HEK293 (cell line): Measurements from ENCODE around the gene WDR64.

Experiments used
- CTCF ChIA-PET: fragments of 350-600 bp; formaldehyde crosslinking; extraction: SDS; loops from one replicate; lab custom pipeline; 2021; ENCODE audit warnings: antibody characterized with exemption; lab: Yijun Ruan, JAX
- POLR2A ChIA-PET: fragments of 300-600 bp; formaldehyde crosslinking; extraction: SDS; loops from one replicate; lab custom pipeline; 2020; ENCODE audit warnings: antibody characterized with exemption, inconsistent platforms; lab: Yijun Ruan, JAX
- H3K27ac ChIP-seq: fragments of 200-500 bp; sonication (Bioruptor generic); 2 replicates; pipeline ENCODE4 v1.5.1; 2014; ENCODE audit warnings: low read depth, low read length, control low read depth, inconsistent platforms; ENCODE audit errors: extremely low read depth
- H3K36me3 ChIP-seq, 2 experiments: fragments of 200-500 bp in 1 of 2; sonication (Bioruptor generic) in 1 of 2; 1 replicate in 1 of 2; 2 replicates in 1 of 2; pipeline ENCODE4 v1.5.1; 2014 to 2017; ENCODE audit warnings: inconsistent platforms in 2 of 2, low read length in 2 of 2; ENCODE audit not compliant: control insufficient read depth in 2 of 2, insufficient read depth in 1 of 2
- H3K4me1 ChIP-seq: fragments of 200-500 bp; sonication (Bioruptor generic); 2 replicates; pipeline ENCODE4 v1.5.1; 2014; ENCODE audit warnings: mild to moderate bottlenecking, low read length, inconsistent platforms; ENCODE audit not compliant: control insufficient read depth, insufficient read depth
- H3K4me3 ChIP-seq: 2 replicates; pipeline ENCODE4 v1.5.1; 2011; ENCODE audit warnings: low read depth, mild to moderate bottlenecking, control low read depth, low read length, moderate library complexity
- H3K9me3 ChIP-seq: fragments of 200-500 bp; sonication (Bioruptor generic); 2 replicates; pipeline ENCODE4 v1.5.1; 2014; ENCODE audit warnings: low read depth, low read length, inconsistent platforms; ENCODE audit not compliant: control insufficient read depth, insufficient read depth
- HOXC10 ChIP-seq: sonication (generic); formaldehyde crosslinking; IDR thresholded peaks from 2 replicates; pipeline ENCODE4 v1.8.1; 2023; ENCODE audit warnings: mild to moderate bottlenecking, missing genetic modification reagents
- KLF7 ChIP-seq: fragments of 450-650 bp; formaldehyde crosslinking; IDR thresholded peaks from 2 replicates; pipeline ENCODE4 v1.5.1; 2016; ENCODE audit warnings: missing biosample characterization, missing genetic modification characterization, borderline replicate concordance
- MYNN ChIP-seq: fragments of 450-650 bp; formaldehyde crosslinking; IDR thresholded peaks from 2 replicates; pipeline ENCODE4 v1.5.1; 2016; ENCODE audit warnings: missing biosample characterization, missing genetic modification characterization, borderline replicate concordance
- PRDM1 ChIP-seq: fragments of 450-650 bp; formaldehyde crosslinking; IDR thresholded peaks from 2 replicates; pipeline ENCODE4; 2016; ENCODE audit warnings: missing biosample characterization, missing genetic modification characterization
- SCRT1 ChIP-seq: fragments of 450-650 bp; formaldehyde crosslinking; IDR thresholded peaks from 2 replicates; pipeline ENCODE4 v1.5.1; 2016; ENCODE audit warnings: missing biosample characterization, missing genetic modification characterization, borderline replicate concordance
- SP7 ChIP-seq: fragments of 450-650 bp; formaldehyde crosslinking; IDR thresholded peaks from 2 replicates; pipeline ENCODE4 v1.5.1; 2016; ENCODE audit warnings: missing biosample characterization, missing genetic modification characterization
- ZBTB17 ChIP-seq: fragments of 450-650 bp; formaldehyde crosslinking; IDR thresholded peaks from 2 replicates; pipeline ENCODE4 v1.5.1; 2016; ENCODE audit warnings: missing biosample characterization, missing genetic modification characterization
- ZBTB20 ChIP-seq: fragments of 450-650 bp; formaldehyde crosslinking; IDR thresholded peaks from 2 replicates; pipeline ENCODE4 v1.5.1; 2016; ENCODE audit warnings: missing biosample characterization, missing genetic modification characterization
- ZBTB21 ChIP-seq: fragments of 450-650 bp; formaldehyde crosslinking; IDR thresholded peaks from 2 replicates; pipeline ENCODE4 v1.5.1; 2017; ENCODE audit warnings: missing biosample characterization, missing genetic modification characterization
- ZBTB6 ChIP-seq: fragments of 450-650 bp; formaldehyde crosslinking; IDR thresholded peaks from 2 replicates; pipeline ENCODE4 v1.5.1; 2017; ENCODE audit warnings: missing biosample characterization, missing genetic modification characterization
- ZBTB8A ChIP-seq: fragments of 450-650 bp; formaldehyde crosslinking; IDR thresholded peaks from 2 replicates; pipeline ENCODE4 v1.5.1; 2016; ENCODE audit warnings: missing biosample characterization, missing genetic modification characterization
- ZEB2 ChIP-seq: fragments of 450-650 bp; formaldehyde crosslinking; IDR thresholded peaks from 2 replicates; pipeline ENCODE4 v1.5.1; 2016; ENCODE audit warnings: missing biosample characterization, missing genetic modification characterization
- ZNF112 ChIP-seq: fragments of 450-650 bp; formaldehyde crosslinking; IDR thresholded peaks from 2 replicates; pipeline ENCODE4 v1.5.0; 2017; ENCODE audit warnings: missing biosample characterization, missing genetic modification characterization
- ZNF121 ChIP-seq: fragments of 450-650 bp; formaldehyde crosslinking; IDR thresholded peaks from 2 replicates; pipeline ENCODE4 v1.5.1; 2016; ENCODE audit warnings: missing biosample characterization, missing genetic modification characterization
- ZNF214 ChIP-seq: fragments of 450-650 bp; formaldehyde crosslinking; IDR thresholded peaks from 2 replicates; pipeline ENCODE4 v1.5.1; 2017; ENCODE audit warnings: missing biosample characterization, mild to moderate bottlenecking, missing genetic modification characterization, borderline replicate concordance
- ZNF24 ChIP-seq: fragments of 450-650 bp; formaldehyde crosslinking; IDR thresholded peaks from 2 replicates; pipeline ENCODE4 v1.5.1; 2016; ENCODE audit warnings: missing biosample characterization, missing genetic modification characterization
- ZNF398 ChIP-seq: fragments of 450-650 bp; formaldehyde crosslinking; IDR thresholded peaks from 2 replicates; pipeline ENCODE4 v1.5.1; 2017; ENCODE audit warnings: missing biosample characterization, missing genetic modification characterization
- ZNF416 ChIP-seq: fragments of 450-650 bp; formaldehyde crosslinking; IDR thresholded peaks from 2 replicates; pipeline ENCODE4 v1.5.1; 2016; ENCODE audit warnings: missing biosample characterization, missing genetic modification characterization
- ZNF558 ChIP-seq: fragments of 450-650 bp; formaldehyde crosslinking; IDR thresholded peaks from 2 replicates; pipeline ENCODE4 v1.5.1; 2016; ENCODE audit warnings: missing biosample characterization, missing genetic modification characterization
- ZNF654 ChIP-seq: fragments of 450-650 bp; formaldehyde crosslinking; IDR thresholded peaks from 2 replicates; pipeline ENCODE4 v1.5.1; 2016; ENCODE audit warnings: low read depth, missing biosample characterization, missing genetic modification characterization
- ZNF791 ChIP-seq: fragments of 450-650 bp; formaldehyde crosslinking; IDR thresholded peaks from 2 replicates; pipeline ENCODE4 v1.5.1; 2016; ENCODE audit warnings: missing biosample characterization, missing genetic modification characterization
- ZXDB ChIP-seq: fragments of 450-650 bp; formaldehyde crosslinking; IDR thresholded peaks from 2 replicates; pipeline ENCODE4 v1.5.1; 2016; ENCODE audit warnings: missing biosample characterization, missing genetic modification characterization
- TF ChIP-seq, protein P1 (sequence below): fragments of 450-650 bp; formaldehyde crosslinking; IDR thresholded peaks from 2 replicates; pipeline ENCODE4 v1.5.1; 2016; ENCODE audit warnings: missing biosample characterization, missing genetic modification characterization
- TF ChIP-seq, protein P2 (sequence below): fragments of 450-650 bp; formaldehyde crosslinking; optimal IDR thresholded peaks from 2 replicates; pipeline ENCODE3; 2016; ENCODE audit warnings: missing biosample characterization, mild to moderate bottlenecking, missing genetic modification characterization
- TF ChIP-seq, protein P3 (sequence below): fragments of 450-650 bp; formaldehyde crosslinking; IDR thresholded peaks from 2 replicates; pipeline ENCODE4 v1.5.1; 2016; ENCODE audit warnings: missing biosample characterization, missing genetic modification characterization
- TF ChIP-seq, protein P4 (sequence below): fragments of 450-650 bp; formaldehyde crosslinking; IDR thresholded peaks from 2 replicates; pipeline ENCODE4 v1.5.1; 2016; ENCODE audit warnings: missing biosample characterization, missing genetic modification characterization

Gene WDR64

DNA sequence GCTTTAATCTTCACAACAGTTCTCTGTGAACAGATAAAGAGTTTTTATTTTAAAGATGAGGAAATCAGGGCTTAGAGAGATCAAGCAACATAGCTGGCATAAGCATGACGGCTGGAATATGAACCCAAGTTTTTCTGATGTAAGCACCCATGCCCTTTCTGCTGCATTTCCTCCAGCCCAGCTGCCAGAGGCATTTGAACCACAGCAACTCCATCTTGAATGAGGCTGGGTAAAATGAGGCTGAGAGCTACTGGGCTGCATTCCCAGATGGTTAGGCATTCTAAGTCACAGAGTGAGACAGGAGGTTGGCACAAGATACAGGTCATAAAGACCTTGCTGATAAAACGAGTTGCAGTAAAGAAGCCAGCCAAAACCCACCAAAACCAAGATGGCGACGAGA is 90.0 kb downstream of the WDR64 start:
- Histone ChIP-seq H3K9me3 (no peaks in the 10 kb centered on the region), H3K27ac (no peak overlapping the region), H3K4me3 (no peak overlapping the region), H3K4me1 (no peaks in the 10 kb centered on the region), H3K36me3 (no peaks in the 10 kb centered on the region)
- ChIA-PET CTCF (no interaction called here), POLR2A (no interaction called here)
- TF ChIP-seq KLF7 (tag by site-specific recombination) (no peak), MYNN (tag by site-specific recombination) (no peak), SP7 (tag by site-specific recombination) (no peak), ZNF654 (tag by site-specific recombination) (no peak), ZXDB (tag by site-specific recombination) (no peak), ZBTB6 (no peak), ZNF121 (tag by site-specific recombination) (no peak), ZBTB21 (tag by site-specific recombination) (no peak), ZNF24 (tag by site-specific recombination) (no peak), ZBTB8A (tag by site-specific recombination) (no peak), ZNF416 (tag by site-specific recombination) (no peak), ZEB2 (no peak), HOXC10 (no peak)
- TF ChIP-seq, protein P1, sequence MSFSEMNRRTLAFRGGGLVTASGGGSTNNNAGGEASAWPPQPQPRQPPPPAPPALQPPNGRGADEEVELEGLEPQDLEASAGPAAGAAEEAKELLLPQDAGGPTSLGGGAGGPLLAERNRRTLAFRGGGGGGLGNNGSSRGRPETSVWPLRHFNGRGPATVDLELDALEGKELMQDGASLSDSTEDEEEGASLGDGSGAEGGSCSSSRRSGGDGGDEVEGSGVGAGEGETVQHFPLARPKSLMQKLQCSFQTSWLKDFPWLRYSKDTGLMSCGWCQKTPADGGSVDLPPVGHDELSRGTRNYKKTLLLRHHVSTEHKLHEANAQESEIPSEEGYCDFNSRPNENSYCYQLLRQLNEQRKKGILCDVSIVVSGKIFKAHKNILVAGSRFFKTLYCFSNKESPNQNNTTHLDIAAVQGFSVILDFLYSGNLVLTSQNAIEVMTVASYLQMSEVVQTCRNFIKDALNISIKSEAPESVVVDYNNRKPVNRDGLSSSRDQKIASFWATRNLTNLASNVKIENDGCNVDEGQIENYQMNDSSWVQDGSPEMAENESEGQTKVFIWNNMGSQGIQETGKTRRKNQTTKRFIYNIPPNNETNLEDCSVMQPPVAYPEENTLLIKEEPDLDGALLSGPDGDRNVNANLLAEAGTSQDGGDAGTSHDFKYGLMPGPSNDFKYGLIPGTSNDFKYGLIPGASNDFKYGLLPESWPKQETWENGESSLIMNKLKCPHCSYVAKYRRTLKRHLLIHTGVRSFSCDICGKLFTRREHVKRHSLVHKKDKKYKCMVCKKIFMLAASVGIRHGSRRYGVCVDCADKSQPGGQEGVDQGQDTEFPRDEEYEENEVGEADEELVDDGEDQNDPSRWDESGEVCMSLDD: no peak
- TF ChIP-seq, protein P2, sequence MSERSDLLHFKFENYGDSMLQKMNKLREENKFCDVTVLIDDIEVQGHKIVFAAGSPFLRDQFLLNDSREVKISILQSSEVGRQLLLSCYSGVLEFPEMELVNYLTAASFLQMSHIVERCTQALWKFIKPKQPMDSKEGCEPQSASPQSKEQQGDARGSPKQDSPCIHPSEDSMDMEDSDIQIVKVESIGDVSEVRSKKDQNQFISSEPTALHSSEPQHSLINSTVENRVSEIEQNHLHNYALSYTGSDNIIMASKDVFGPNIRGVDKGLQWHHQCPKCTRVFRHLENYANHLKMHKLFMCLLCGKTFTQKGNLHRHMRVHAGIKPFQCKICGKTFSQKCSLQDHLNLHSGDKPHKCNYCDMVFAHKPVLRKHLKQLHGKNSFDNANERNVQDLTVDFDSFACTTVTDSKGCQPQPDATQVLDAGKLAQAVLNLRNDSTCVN (tag by site-specific recombination): no peak
- TF ChIP-seq, protein P3, sequence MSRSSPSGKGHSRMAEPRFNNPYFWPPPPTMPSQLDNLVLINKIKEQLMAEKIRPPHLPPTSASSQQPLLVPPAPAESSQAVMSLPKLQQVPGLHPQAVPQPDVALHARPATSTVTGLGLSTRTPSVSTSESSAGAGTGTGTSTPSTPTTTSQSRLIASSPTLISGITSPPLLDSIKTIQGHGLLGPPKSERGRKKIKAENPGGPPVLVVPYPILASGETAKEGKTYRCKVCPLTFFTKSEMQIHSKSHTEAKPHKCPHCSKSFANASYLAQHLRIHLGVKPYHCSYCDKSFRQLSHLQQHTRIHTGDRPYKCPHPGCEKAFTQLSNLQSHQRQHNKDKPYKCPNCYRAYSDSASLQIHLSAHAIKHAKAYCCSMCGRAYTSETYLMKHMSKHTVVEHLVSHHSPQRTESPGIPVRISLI (tag by site-specific recombination): no peak
- TF ChIP-seq, protein P4, sequence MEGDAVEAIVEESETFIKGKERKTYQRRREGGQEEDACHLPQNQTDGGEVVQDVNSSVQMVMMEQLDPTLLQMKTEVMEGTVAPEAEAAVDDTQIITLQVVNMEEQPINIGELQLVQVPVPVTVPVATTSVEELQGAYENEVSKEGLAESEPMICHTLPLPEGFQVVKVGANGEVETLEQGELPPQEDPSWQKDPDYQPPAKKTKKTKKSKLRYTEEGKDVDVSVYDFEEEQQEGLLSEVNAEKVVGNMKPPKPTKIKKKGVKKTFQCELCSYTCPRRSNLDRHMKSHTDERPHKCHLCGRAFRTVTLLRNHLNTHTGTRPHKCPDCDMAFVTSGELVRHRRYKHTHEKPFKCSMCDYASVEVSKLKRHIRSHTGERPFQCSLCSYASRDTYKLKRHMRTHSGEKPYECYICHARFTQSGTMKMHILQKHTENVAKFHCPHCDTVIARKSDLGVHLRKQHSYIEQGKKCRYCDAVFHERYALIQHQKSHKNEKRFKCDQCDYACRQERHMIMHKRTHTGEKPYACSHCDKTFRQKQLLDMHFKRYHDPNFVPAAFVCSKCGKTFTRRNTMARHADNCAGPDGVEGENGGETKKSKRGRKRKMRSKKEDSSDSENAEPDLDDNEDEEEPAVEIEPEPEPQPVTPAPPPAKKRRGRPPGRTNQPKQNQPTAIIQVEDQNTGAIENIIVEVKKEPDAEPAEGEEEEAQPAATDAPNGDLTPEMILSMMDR (tag by site-specific recombination): no peak

DNA sequence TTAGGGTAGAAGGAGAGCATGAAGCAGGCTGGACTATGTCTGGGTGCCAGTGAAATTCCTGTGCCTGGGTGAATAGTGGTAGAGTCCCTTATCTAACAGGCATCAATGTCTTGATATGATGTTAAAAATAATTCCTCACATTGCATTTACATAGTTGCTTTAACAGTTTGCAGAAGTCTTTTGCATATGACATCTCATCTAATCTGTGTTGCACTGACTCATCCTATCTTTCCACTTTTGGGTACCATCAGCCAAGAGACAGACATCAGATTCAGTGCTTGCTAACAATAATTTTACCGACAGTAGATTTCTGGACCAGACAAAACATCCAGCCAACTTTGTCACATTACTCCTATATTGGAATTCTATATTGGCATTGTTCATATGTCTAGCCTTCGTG is 92.5 kb downstream of the WDR64 start:
- ChIA-PET POLR2A (no interaction called here), CTCF (no interaction called here)
- Histone ChIP-seq H3K4me3 (no peak overlapping the region), H3K36me3 (no peaks in the 10 kb centered on the region), H3K4me1 (no peaks in the 10 kb centered on the region), H3K27ac (no peak overlapping the region), H3K9me3 (no peaks in the 10 kb centered on the region)
- TF ChIP-seq ZNF112 (tag by site-specific recombination): no peak
- no peak for TF ChIP-seq ZNF791 (tag by site-specific recombination)
- no peak for TF ChIP-seq ZBTB20
- TF ChIP-seq ZBTB17: no peak
- TF ChIP-seq SCRT1: no peak
- no peak for TF ChIP-seq PRDM1 (tag by site-specific recombination)
- no peak for TF ChIP-seq ZNF214
- no peak for TF ChIP-seq ZNF558 (tag by site-specific recombination)
- TF ChIP-seq ZNF398 (tag by site-specific recombination): no peak
